HG03457 (cell line): ENCODE data around the gene TIAL1.
"Not testable (repeated sequence)": the region's sequence is repeated elsewhere in the genome, so short reads cannot be mapped to it uniquely, and the experiment has no call there.

Source experiments
- ATAC-seq: cut with Tn5 transposase; IDR thresholded peaks from one replicate; pipeline ENCODE4 v1.9.1; 2021; ENCODE audit warnings: moderate number of reproducible peaks; ENCODE audit not compliant: unreplicated experiment

The TIAL1 gene

DNA sequence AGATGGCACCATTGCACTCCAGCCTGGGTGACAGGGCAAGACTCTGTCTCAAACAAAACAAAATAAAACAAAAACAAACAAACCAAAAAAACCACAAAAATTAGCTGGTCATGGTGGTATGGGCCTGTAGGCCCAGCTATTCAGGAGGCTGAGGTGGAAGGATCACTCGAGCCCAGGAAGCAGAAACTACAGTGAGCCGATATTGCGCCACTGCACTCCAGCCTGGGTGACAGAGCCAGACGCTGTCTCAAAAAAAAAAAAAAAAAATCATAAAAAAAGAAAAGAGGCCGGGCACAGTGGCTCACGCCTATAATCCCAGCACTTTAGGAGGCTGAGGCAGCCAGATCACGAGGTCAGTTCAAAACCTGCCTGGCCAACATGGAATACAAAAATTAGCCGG is 64.0 kb downstream of the TIAL1 start:
- ATAC-seq = not testable (repeated sequence)

DNA sequence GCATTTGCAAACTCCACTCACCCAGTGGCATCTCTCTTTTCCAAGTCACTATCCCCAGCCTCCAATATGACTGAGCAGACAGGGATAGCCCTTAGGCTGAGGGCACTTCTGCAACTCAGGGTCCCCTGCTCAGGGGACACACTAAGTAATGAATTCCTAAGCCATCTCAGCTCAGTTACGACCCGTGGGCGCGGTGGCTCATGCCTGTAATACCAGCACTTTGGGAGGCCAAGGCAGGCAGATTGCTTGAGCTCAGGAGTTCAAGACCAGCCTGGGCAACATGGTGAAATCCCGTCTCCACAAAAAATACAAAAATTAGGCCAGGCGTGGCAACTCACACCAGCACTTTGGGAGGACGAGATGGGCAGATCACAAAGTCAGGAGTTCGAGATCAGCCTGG is 64.5 kb downstream of the TIAL1 start:
- ATAC-seq = not testable (repeated sequence)

DNA sequence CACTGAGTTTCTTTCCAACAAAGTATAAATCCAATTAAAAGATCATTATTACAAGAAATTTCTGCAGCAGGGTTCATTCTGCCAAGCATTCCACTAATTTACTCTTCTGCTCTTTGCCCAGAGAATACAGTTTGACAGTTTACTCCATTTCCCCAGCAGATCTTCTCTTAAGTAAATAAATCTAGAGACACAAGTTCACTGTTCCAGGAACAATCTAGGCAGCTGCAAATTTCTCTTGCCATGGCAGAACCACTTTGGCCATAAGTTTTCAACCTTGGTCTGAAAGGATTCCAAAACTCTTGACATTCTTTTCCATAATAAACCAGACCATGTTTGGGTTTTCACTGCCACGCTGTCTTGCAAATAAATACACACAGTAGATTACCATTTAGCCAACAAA is 65.7 kb downstream of the TIAL1 start:
- no peak for ATAC-seq

DNA sequence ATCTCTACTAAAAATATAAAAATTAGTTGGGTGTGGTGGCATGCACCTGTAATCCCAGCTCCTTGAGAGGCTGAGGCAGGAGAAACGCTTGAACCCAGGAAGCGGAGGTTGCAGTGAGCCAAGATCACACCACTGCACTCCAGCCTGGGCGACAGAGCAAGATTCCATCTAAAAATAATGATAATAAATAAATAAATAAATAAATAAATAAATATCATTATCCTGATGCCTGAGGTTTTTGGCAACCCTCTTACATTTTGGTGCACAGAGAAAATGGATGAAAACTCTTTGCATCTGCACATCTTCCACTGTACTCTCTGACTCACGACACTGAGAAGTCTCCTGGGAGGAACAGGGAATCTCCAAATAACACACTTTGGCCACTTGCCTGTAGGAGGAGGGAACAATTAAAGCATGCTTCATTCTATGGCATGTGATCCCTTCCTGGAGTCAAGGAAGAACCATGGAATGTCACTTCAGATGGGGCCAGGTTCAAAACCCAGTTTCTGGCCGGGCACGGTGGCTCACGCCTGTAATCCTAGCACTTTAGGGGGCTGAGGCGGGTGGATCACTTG is 68.0 kb downstream of the TIAL1 start:
- ATAC-seq = not testable (repeated sequence)

DNA sequence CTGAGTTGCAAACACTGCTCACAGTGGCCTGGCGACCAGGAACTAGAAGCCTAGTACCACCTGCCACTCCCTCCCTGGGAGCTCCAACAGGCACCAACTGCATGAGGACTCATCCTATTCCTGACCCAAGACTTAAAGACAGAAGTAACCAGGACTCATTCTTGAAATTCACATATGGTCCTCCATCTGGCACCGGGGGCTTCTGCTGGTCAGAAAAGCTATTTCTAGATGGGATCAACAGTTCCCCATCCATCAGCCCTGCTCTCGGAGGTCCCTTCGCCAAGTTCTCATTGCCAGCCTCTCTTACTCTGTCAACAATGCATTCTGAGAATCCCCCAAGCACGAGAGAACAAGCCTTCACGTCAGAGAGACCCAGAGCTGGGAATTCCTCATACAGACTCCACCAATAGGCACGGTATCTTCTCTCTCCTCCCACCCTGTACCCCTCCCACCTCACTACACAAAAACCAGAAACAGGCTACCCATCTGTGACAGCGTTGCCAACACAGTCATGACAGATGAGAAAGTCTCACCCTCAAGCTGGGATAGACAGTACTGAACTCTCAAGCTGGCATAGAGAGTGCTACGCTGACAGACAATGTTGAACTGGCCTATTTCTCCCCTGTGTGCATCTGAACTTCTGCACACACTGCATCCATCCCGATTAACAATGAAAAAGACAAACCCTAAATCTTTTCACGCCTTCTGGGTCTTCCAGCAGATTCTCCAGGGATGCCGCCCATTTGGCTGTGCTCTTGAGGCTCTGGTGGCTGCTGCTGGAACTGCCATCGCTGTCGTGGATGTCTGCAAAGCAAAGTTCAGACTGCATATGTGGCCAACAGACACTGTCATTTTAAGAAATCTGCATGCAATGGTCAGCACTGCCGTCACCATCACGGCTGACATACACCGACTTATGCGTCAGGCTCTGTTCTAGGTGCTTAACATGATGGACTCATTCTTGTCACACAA is 69.9 kb downstream of the TIAL1 start:
- no peak for ATAC-seq

DNA sequence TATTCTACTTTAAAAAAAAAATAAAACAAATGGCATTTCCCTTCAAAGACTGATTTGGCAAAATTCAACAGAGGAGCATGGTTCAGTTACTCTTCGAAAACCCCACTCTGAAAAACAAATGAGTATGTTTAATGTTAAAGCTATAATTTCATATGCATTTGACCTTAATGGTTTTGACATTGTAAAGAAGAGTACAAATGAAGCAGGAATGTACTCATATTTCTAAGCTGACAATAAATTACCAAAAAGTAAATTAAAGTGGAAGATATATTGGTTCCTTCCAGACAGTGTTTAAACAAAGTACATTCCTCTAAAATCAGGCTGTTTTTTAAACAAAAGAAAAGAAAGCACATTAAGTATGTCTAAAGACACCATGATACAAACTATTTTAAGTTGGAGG is 70.6 kb downstream of the TIAL1 start:
- ATAC-seq = no peak

DNA sequence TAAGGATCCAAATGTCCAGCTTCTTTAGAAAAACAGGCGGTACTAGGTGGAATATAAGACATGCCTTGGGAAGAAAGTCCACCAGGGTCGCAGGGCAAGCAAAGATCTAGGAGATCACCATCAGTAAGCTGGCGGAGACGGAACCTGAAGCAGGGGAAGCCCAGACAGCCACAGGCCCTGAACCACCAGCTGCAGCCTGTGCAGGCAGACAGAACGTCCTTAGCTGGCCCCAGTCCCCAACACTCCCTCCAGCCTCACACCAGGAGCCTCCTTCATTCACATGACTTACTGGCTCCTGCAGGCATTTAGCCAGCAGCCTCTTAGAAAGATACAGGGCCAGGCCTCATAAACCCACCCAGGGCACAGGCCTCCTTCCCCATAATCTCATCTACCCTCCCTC is 71.6 kb downstream of the TIAL1 start:
- no peak for ATAC-seq

DNA sequence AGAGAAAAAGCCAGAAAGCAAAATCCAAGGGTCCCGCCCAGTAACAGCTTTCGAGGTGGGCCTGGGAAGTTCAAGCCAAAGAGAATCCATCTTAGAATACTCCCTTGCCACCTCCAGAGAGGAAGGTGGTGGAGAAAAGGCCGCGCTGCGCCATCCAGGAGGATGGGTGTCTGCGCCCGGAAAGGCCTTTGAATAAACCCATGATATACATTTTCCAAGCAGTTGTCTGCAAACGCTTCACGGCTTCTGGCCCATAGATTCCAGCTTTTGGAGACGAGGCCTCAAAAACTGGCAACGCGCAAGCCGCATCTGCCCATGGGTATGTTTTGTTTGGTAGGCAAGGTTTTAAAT is 72.1 kb downstream of the TIAL1 start:
- ATAC-seq = no peak

DNA sequence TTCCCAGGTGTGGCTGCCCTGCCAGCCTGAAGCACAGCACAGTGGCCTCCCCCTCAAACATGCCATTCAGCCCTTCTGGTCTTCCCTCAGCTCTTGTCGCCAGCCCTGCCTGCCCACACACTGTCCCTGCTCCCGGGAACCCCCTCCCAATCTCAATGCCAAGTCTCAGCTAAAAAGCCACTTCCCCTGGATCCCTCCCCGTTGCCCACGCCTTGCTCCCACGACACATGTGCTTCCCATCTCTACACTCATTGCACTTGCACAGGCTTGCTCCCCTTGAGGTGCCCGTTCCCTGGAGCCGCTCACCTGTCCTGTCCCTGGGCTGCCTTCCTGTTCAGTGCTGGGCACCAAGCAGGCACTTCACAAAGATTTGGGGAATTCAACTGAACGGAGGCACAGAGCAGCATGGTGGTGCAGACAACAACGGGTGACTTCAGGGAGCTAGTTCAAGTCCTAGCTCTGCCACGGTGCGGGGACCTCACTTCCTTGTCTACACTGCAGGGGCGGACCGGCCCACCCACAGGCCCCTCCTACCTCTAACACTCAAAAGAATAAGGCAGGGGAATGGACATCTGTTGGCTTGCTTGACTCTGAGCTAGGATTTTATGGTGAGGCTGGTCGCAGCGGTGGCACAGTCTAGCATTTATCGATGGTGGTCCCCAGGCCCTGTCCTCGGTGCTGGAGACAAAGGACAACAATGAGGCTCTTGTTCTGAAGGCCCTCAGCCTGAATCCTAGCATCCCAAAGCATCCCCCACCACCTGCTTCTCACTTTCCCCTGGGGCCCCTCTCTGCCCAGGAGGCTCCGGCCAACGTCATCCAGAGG is 72.7 kb downstream of the TIAL1 start:
- no peak for ATAC-seq
